ENCODE measurements around the gene FILIP1. TPM values are rescaled to one million over a fixed set of nuclear protein-coding genes. Genes with fewer than 3 reads are reported as not detected.
A peak's percentile ranks its signal among the peaks of the same experiment; 100 is the strongest.

The FILIP1 gene
- total RNA-seq, 4 donors from 2014 or later: 2.2 to 9.3 (median 5.1) TPM

GRCh38 chr6:75483136-75483952, 10.3 kb downstream of the FILIP1 start:
- H3K9me3 ChIP-seq: no peaks in the 10 kb centered on the region
- TF ChIP-seq CTCF (IDR thresholded peaks at IDR 0.05): no peak
- TF ChIP-seq POLR2A (IDR thresholded peaks at IDR 0.05): no peak
- H3K27me3 ChIP-seq: no peaks in the 10 kb centered on the region
- WGBS, 2 donors: 60 to 76% methylated on average over 3 of the region's 3 CpGs
- no peak for DNase-seq
- intact Hi-C loops (cut with DNase I): no loop called here
- H3K36me3 ChIP-seq: no peaks in the 10 kb centered on the region
- no peak overlapping the region for H3K4me3 ChIP-seq (replicated peaks in 1 of 3)
- H3K27ac ChIP-seq: no peak overlapping the region
- H3K4me1 ChIP-seq: peaks cover 0 to 5% of the 10 kb centered on the region in 2 donors

GRCh38 chr6:75481936-75482593, 11.5 kb downstream of the FILIP1 start:
- no peak overlapping the region for H3K4me3 ChIP-seq (replicated peaks in 1 of 3)
- WGBS, 2 donors: 77 to 84% methylated on average over 4 of the region's 4 CpGs
- no peaks in the 10 kb centered on the region for H3K9me3 ChIP-seq
- peaks cover 0 to 5% of the 10 kb centered on the region in 2 donors for H3K4me1 ChIP-seq
- no peak for TF ChIP-seq CTCF (IDR thresholded peaks at IDR 0.05)
- no peak for TF ChIP-seq POLR2A (IDR thresholded peaks at IDR 0.05)
- intact Hi-C loops (cut with DNase I): no loop called here
- no peaks in the 10 kb centered on the region for H3K27me3 ChIP-seq
- peak overlapping the region in 1 of 3 donors; percentile 12 for H3K27ac ChIP-seq
- DNase-seq: no peak
- H3K36me3 ChIP-seq: no peaks in the 10 kb centered on the region

- no peaks in the 10 kb centered on the region for H3K36me3 ChIP-seq
- TF ChIP-seq CTCF (IDR thresholded peaks at IDR 0.05) (no peak), POLR2A (IDR thresholded peaks at IDR 0.05) (no peak)
- peaks cover 0 to 5% of the 10 kb centered on the region in 2 donors for H3K4me1 ChIP-seq
- no peaks in the 10 kb centered on the region for H3K9me3 ChIP-seq
- DNase-seq: no peak
- H3K27ac ChIP-seq: peak overlapping the region in 1 of 3 donors; percentile 12
- 76 to 78% methylated on average over 1 of the region's 1 CpG for WGBS, 2 donors
- H3K4me3 ChIP-seq (replicated peaks in 1 of 3): no peak overlapping the region
- H3K27me3 ChIP-seq: no peaks in the 10 kb centered on the region
- intact Hi-C loops (cut with DNase I): no loop called here
These were observed 12.2 kb downstream of the FILIP1 start for GRCh38 chr6:75481394-75481793.

- Histone ChIP-seq H3K4me1 (peaks cover 0 to 5% of the 10 kb centered on the region in 2 donors), H3K36me3 (no peaks in the 10 kb centered on the region), H3K9me3 (no peaks in the 10 kb centered on the region), H3K27me3 (no peaks in the 10 kb centered on the region), H3K27ac (no peak overlapping the region), H3K4me3 (replicated peaks in 1 of 3) (no peak overlapping the region)
- intact Hi-C loops (cut with DNase I): no loop called here
- 64 to 71% methylated on average over 1 of the region's 1 CpG for WGBS, 2 donors
- TF ChIP-seq CTCF (IDR thresholded peaks at IDR 0.05) (no peak), POLR2A (IDR thresholded peaks at IDR 0.05) (no peak)
- DNase-seq: no peak
These were observed 13.2 kb downstream of the FILIP1 start for GRCh38 chr6:75480425-75480824.

GRCh38 chr6:75479712-75480111, 13.9 kb downstream of the FILIP1 start:
- intact Hi-C loops (cut with DNase I): no loop called here
- Histone ChIP-seq H3K4me1 (peaks cover 0 to 5% of the 10 kb centered on the region in 2 donors), H3K27me3 (no peaks in the 10 kb centered on the region), H3K4me3 (replicated peaks in 1 of 3) (no peak overlapping the region), H3K27ac (no peak overlapping the region), H3K9me3 (no peaks in the 10 kb centered on the region), H3K36me3 (no peaks in the 10 kb centered on the region)
- no peak for DNase-seq
- 95 to 98% methylated on average over 6 of the region's 6 CpGs for WGBS, 2 donors
- no peak for TF ChIP-seq POLR2A (IDR thresholded peaks at IDR 0.05)
- no peak for TF ChIP-seq CTCF (IDR thresholded peaks at IDR 0.05)
